H1 (cell line): ENCODE data around the gene LTF. TPM values are rescaled to one million over a fixed set of nuclear protein-coding genes. Genes with fewer than 3 reads are reported as not detected.

ENCODE experiments used
- CTCF ChIA-PET: fragments of 300-600 bp; sonication (Branson Sonifier 250); formaldehyde crosslinking; loops from one replicate; lab custom pipeline; 2021; ENCODE audit not compliant: partially characterized antibody; lab: Charles Lee
- POLR2A ChIA-PET: fragments of 300-600 bp; sonication (Branson Sonifier 250); formaldehyde crosslinking; loops from one replicate; lab custom pipeline; 2021; ENCODE audit warnings: inconsistent platforms; ENCODE audit not compliant: partially characterized antibody; lab: Charles Lee
- DNase-seq, 2 experiments: peaks; one replicate each; pipeline versions ENCODE4 v3.0.0 to v3.0.0-alpha.2; 2010 to 2022; ENCODE audit warnings: low spot score in 2 of 2, low read depth in 1 of 2, mixed read lengths in 1 of 2
- FAIRE-seq: peaks from 2 replicates; lab custom pipeline; 2011; peaks lifted over from hg19 to GRCh38; lab: Jason Lieb, UNC
- H2AFZ ChIP-seq: 2 replicates; pipeline ENCODE4 v1.8.1; 2012; ENCODE audit warnings: low read length, inconsistent platforms
- H2AK5ac ChIP-seq: 2 replicates; pipeline ENCODE4 v1.6.1; 2013; ENCODE audit warnings: low read depth, low read length
- H2BK120ac ChIP-seq: replicated peaks from 2 replicates; pipeline ENCODE3; 2013; ENCODE audit warnings: low read depth, low read length, inconsistent platforms
- H2BK12ac ChIP-seq: 2 replicates; pipeline ENCODE4 v1.6.1; 2013; ENCODE audit warnings: low read depth, low read length
- H2BK15ac ChIP-seq: 2 replicates; pipeline ENCODE4 v1.6.1; 2013; ENCODE audit warnings: low read length
- H2BK20ac ChIP-seq: 2 replicates; pipeline ENCODE4 v1.6.1; 2013; ENCODE audit warnings: low read length
- H2BK5ac ChIP-seq: 2 replicates; pipeline ENCODE4 v1.6.1; 2013; ENCODE audit warnings: low read depth, low read length
- H3K14ac ChIP-seq: 2 replicates; pipeline ENCODE4 v1.6.1; 2013; ENCODE audit warnings: inconsistent platforms; ENCODE audit not compliant: insufficient read length
- H3K18ac ChIP-seq: 2 replicates; pipeline ENCODE4 v1.6.1; 2013; ENCODE audit warnings: low read length; ENCODE audit errors: extremely low read depth
- H3K23ac ChIP-seq: 2 replicates; pipeline ENCODE4 v1.6.1; 2013; ENCODE audit warnings: inconsistent platforms; ENCODE audit not compliant: insufficient read length
- H3K23me2 ChIP-seq: 2 replicates; pipeline ENCODE4 v1.6.1; 2013; ENCODE audit warnings: low read depth, low read length
- H3K27ac ChIP-seq: 2 replicates; pipeline ENCODE4 v1.6.1; 2011; ENCODE audit warnings: low read depth, low read length, inconsistent platforms
- H3K27me3 ChIP-seq, 4 experiments: replicated peaks in 1 of 4; 1 replicate in 1 of 4; 2 replicates in 3 of 4; pipeline versions ENCODE4 v1.6.1 to v1.8.1; 2011 to 2013; ENCODE audit warnings: low read length in 3 of 4, mild to moderate bottlenecking in 3 of 4, inconsistent platforms in 2 of 4, mixed read lengths in 2 of 4, moderate library complexity in 1 of 4; ENCODE audit not compliant: control insufficient read depth in 3 of 4, insufficient read depth in 3 of 4; ENCODE audit errors: extremely low read depth in 1 of 4
- H3K36me3 ChIP-seq, 4 experiments: 2 replicates each; pipeline versions ENCODE4 v1.6.1 to v1.8.1; 2011 to 2013; ENCODE audit warnings: mild to moderate bottlenecking in 4 of 4, low read length in 3 of 4, moderate library complexity in 2 of 4, control low read depth in 1 of 4, inconsistent platforms in 1 of 4; ENCODE audit not compliant: insufficient read depth in 4 of 4, control insufficient read depth in 2 of 4
- H3K4ac ChIP-seq: replicated peaks from 2 replicates; pipeline ENCODE3; 2013; ENCODE audit warnings: low read length, low read depth, mixed read lengths, inconsistent platforms; ENCODE audit not compliant: insufficient read length
- H3K4me1 ChIP-seq, 4 experiments: replicated peaks in 1 of 4; 1 replicate in 1 of 4; 2 replicates in 3 of 4; pipeline versions ENCODE4 v1.6.1 to v1.8.1; 2011 to 2013; ENCODE audit warnings: low read length in 3 of 4, inconsistent platforms in 2 of 4, mixed read lengths in 1 of 4; ENCODE audit not compliant: insufficient read depth in 4 of 4, control insufficient read depth in 3 of 4
- H3K4me2 ChIP-seq, 2 experiments: 2 replicates each; pipeline versions ENCODE4 v1.6.1 to v1.8.1; 2011 to 2013; ENCODE audit warnings: low read depth in 2 of 2, low read length in 2 of 2, control low read depth in 1 of 2, inconsistent platforms in 1 of 2, mild to moderate bottlenecking in 1 of 2; ENCODE audit not compliant: insufficient read depth in 1 of 2
- H3K4me3 ChIP-seq, 4 experiments: fragments of 200-600, 300-600 bp in 1 of 4; sonication (generic), shearing (Covaris generic), sonication (Bioruptor Twin) in 1 of 4; 2 replicates each; pipeline versions ENCODE4 v1.5.1 to v1.8.1; 2011 to 2016; ENCODE audit warnings: low read length in 4 of 4, low read depth in 3 of 4, control low read depth in 2 of 4, inconsistent platforms in 2 of 4, mild to moderate bottlenecking in 2 of 4, mixed read lengths in 1 of 4, moderate library complexity in 1 of 4; ENCODE audit not compliant: insufficient read depth in 2 of 4; ENCODE audit errors: extremely low read depth in 1 of 4
- H3K56ac ChIP-seq: replicated peaks from 2 replicates; pipeline ENCODE3; 2013; ENCODE audit warnings: low read depth, mild to moderate bottlenecking, mixed read lengths, low read length, inconsistent platforms; ENCODE audit not compliant: insufficient read length
- H3K79me1 ChIP-seq: 2 replicates; pipeline ENCODE4 v1.6.1; 2013; ENCODE audit warnings: low read depth, low read length, control low read depth
- H3K79me2 ChIP-seq, 2 experiments: 2 replicates each; pipeline versions ENCODE4 v1.6.1 to v1.8.1; 2012 to 2013; ENCODE audit warnings: low read length in 2 of 2, mild to moderate bottlenecking in 2 of 2, inconsistent platforms in 1 of 2; ENCODE audit not compliant: insufficient read depth in 2 of 2, control insufficient read depth in 1 of 2
- H3K9ac ChIP-seq, 4 experiments: replicated peaks in 1 of 4; 1 replicate in 1 of 4; 2 replicates in 3 of 4; pipeline versions ENCODE4 v1.6.1 to v1.8.1; 2011 to 2013; ENCODE audit warnings: low read depth in 3 of 4, low read length in 3 of 4, control low read depth in 2 of 4, mild to moderate bottlenecking in 2 of 4, moderate library complexity in 2 of 4, inconsistent platforms in 1 of 4; ENCODE audit errors: extremely low read depth in 1 of 4
- H3K9me3 ChIP-seq, 2 experiments: 2 replicates each; pipeline versions ENCODE4 v1.6.1 to v1.8.1; 2012 to 2013; ENCODE audit warnings: mild to moderate bottlenecking in 2 of 2, moderate library complexity in 2 of 2, control low read depth in 1 of 2, inconsistent platforms in 1 of 2, low read depth in 1 of 2, low read length in 1 of 2, mixed read lengths in 1 of 2; ENCODE audit not compliant: insufficient read depth in 2 of 2
- H4K20me1 ChIP-seq, 2 experiments: replicated peaks in 1 of 2; 2 replicates each; pipeline versions ENCODE3 to v1.8.1; 2011 to 2013; ENCODE audit warnings: inconsistent platforms in 2 of 2, low read length in 2 of 2, mild to moderate bottlenecking in 1 of 2; ENCODE audit not compliant: insufficient read depth in 2 of 2, control insufficient read depth in 1 of 2
- H4K5ac ChIP-seq: 2 replicates; pipeline ENCODE4 v1.6.1; 2013; ENCODE audit warnings: low read length, low read depth, mixed read lengths, inconsistent platforms; ENCODE audit not compliant: insufficient read length
- H4K8ac ChIP-seq: 2 replicates; pipeline ENCODE4 v1.8.0; 2013; ENCODE audit warnings: mild to moderate bottlenecking, moderate library complexity, low read length, inconsistent platforms; ENCODE audit not compliant: insufficient read depth; ENCODE audit errors: extremely low read depth
- H4K91ac ChIP-seq: replicated peaks from 2 replicates; pipeline ENCODE3; 2013; ENCODE audit warnings: low read length, mixed read lengths, inconsistent platforms; ENCODE audit not compliant: insufficient read length
- CEBPB ChIP-seq: IDR thresholded peaks from 2 replicates; pipeline ENCODE4 v1.6.1; 2012; ENCODE audit warnings: low read depth, low read length
- CTCF ChIP-seq, 3 experiments: IDR thresholded peaks; 1 replicate in 2 of 3; 2 replicates in 1 of 3; pipeline versions ENCODE4 v1.5.1 to v1.6.1; 2011; ENCODE audit warnings: low read length in 3 of 3, mild to moderate bottlenecking in 3 of 3, inconsistent platforms in 2 of 3, low read depth in 1 of 3, moderate library complexity in 1 of 3; ENCODE audit not compliant: insufficient read depth in 1 of 3; ENCODE audit errors: control extremely low read depth in 1 of 3
- RAD21 ChIP-seq, 2 experiments: IDR thresholded peaks in 1 of 2; conservative IDR thresholded peaks in 1 of 2; 2 replicates each; pipeline ENCODE4 v1.6.1; 2011; ENCODE audit warnings: low read depth in 2 of 2, low read length in 2 of 2, improper control_type of control experiment in 1 of 2, inconsistent platforms in 1 of 2, mild to moderate bottlenecking in 1 of 2, moderate library complexity in 1 of 2
- SIRT6 ChIP-seq: IDR thresholded peaks from one replicate; pipeline ENCODE4 v1.7.1; 2012; ENCODE audit warnings: low read length, inconsistent platforms
- SP2 ChIP-seq: IDR thresholded peaks from 2 replicates; pipeline ENCODE4 v1.6.1; 2012; ENCODE audit warnings: mild to moderate bottlenecking, low read length, inconsistent platforms
- WGBS, 2 experiments: shearing (Covaris generic) in 1 of 2; methylation state at CpG; one replicate each; pipeline versions ENCODE4 v1.1.6 to v1.1.7; 2013 to 2015; ENCODE audit warnings: low lambda C conversion rate in 2 of 2, mixed read lengths in 2 of 2, inconsistent platforms in 1 of 2, low coverage in 1 of 2, missing lambda C conversion rate in 1 of 2; ENCODE audit not compliant: insufficient replicate concordance in 2 of 2, insufficient coverage in 1 of 2, insufficient read length in 1 of 2; ENCODE audit errors: extremely low coverage in 1 of 2, missing lambda C conversion rate in 1 of 2; 5-methylcytosine and 5-hydroxymethylcytosine counted together
- polyA plus RNA-seq, 7 experiments: library from polyadenylated mRNA; depleted of rRNA in 3 of 7; stranded (reverse) in 5 of 7; unstranded in 2 of 7; fragments of >200 nt in 5 of 7; fragments of 200-250 nt in 2 of 7; gene quantifications; 1 replicate in 5 of 7; 2 replicates in 1 of 7; 4 replicates in 1 of 7; pipeline versions ENCODE4 v1.2.1 to v1.2.3, GENCODE V29; 2011 to 2013; ENCODE audit warnings: missing spikeins in 2 of 7, mixed read lengths in 2 of 7
- total RNA-seq: library from RNA; stranded (reverse); fragmentation: NEBNext Ultra II Directional; extraction: Animal tissue kit (Norgen Biotek cat#: 25700); gene quantifications from 2 replicates; pipeline ENCODE4 v1.2.1, GENCODE V29; 2021

Gene LTF
- total and polyA plus RNA-seq, 2 of the 8 experiments (the other 6 are each of a cell fraction or from before 2014, with no cell fraction given): 0.23 to 0.99 TPM

GRCh38 chr3:46496746-46497555 is 32.2 kb upstream of the LTF start:
- H4K91ac ChIP-seq: peak overlapping the region; percentile 8
- H4K8ac ChIP-seq: no peak overlapping the region
- ChIA-PET POLR2A (interaction anchor here (0.7 to 2.9 kb wide), 8 partner anchors 9 to 89 kb away, joined by 3 to 21 read pairs (median 4); no protein-coding TSS in a partner anchor), CTCF (interaction anchor here (0.6 to 7.9 kb wide), 42 partner anchors 8 to 383 kb away, joined by 3 to 63 read pairs (median 4); no protein-coding TSS in a partner anchor)
- H3K56ac ChIP-seq: no peak overlapping the region
- H3K9ac ChIP-seq: no peak overlapping the region; a peak in 1 of 7 replicates
- WGBS, 2 experiments: 84% methylated on average over 9 of the region's 9 CpGs; no CpG with 5 or more reads in 1 of the 2 experiments
- peaks cover 0 to 10% of the 10 kb centered on the region in 2 experiments; a peak in 2 of 4 replicates for H3K9me3 ChIP-seq
- 0 out of 2 replicates have a peak overlapping the region, but pooled peaks have one; percentile 43 for H2AK5ac ChIP-seq
- TF ChIP-seq RAD21 (IDR thresholded peaks at IDR 0.05 in 1 of 2, conservative IDR thresholded peaks at IDR 0.05 in 1 of 2; ENCODE audit: low read depth in 2 of 2, low read length in 2 of 2) (peak; percentile 58 to 69), CEBPB (no peak), SIRT6 (no peak), CTCF (IDR thresholded peaks at IDR 0.05; ENCODE audit: control extremely low read depth in 1 of 3, insufficient read depth in 1 of 3, low read depth in 1 of 3, low read length in 3 of 3) (peak; percentile 41 to 68 (median 60)), SP2 (no peak)
- no peak overlapping the region for H3K4me3 ChIP-seq
- H3K4me2 ChIP-seq: no peak overlapping the region
- no peaks in the 10 kb centered on the region for H3K79me1 ChIP-seq
- H3K23ac ChIP-seq: no peak overlapping the region
- peak overlapping the region; percentile 52; the same call in 1 of the 2 replicates for H2BK12ac ChIP-seq
- no peak overlapping the region for H3K14ac ChIP-seq
- no peak overlapping the region for H2BK15ac ChIP-seq
- H3K27ac ChIP-seq: no peak overlapping the region
- peak overlapping the region; percentile 38 for H2BK20ac ChIP-seq
- DNase-seq (peak; percentile 36 to 75), FAIRE-seq (peak; percentile 24)
- H3K36me3 ChIP-seq: no peaks in the 10 kb centered on the region
- no peak overlapping the region for H2BK120ac ChIP-seq
- no peaks in the 10 kb centered on the region for H4K20me1 ChIP-seq
- H3K4ac ChIP-seq: no peak overlapping the region
- H3K23me2 ChIP-seq: no peaks in the 10 kb centered on the region
- H3K18ac ChIP-seq: peak overlapping the region; percentile 1; the same call in 1 of the 2 replicates
- H2AFZ ChIP-seq: peak overlapping the region; percentile 15; the same call in 1 of the 2 replicates
- H3K79me2 ChIP-seq: no peaks in the 10 kb centered on the region
- H3K4me1 ChIP-seq: peaks cover 0 to 7% (median 1%) of the 10 kb centered on the region in 4 experiments; a peak in 2 of 7 replicates
- peak overlapping the region; percentile 14; the same call in 1 of the 2 replicates for H2BK5ac ChIP-seq
- no peak overlapping the region for H4K5ac ChIP-seq
- H3K27me3 ChIP-seq: peaks cover 0 to 4% (median 0%) of the 10 kb centered on the region in 4 experiments; a peak in 1 of 7 replicates
